Upper lobe of right lung (tissue), 1 donor: Measurements from ENCODE around the gene CCR3. TPM values are rescaled to one million over a fixed set of nuclear protein-coding genes. Genes with fewer than 3 reads are reported as not detected.

ENCODE experiments used
- ATAC-seq: fragments of 200-7000 bp; cut with Tn5 transposase; one replicate; pipeline ENCODE4 v1.9.1; 2020; ENCODE audit warnings: mild to moderate bottlenecking, moderate library complexity
- DNase-seq: peaks from one replicate; pipeline ENCODE4 v3.0.0-alpha.2; 2020
- H3K27ac ChIP-seq: fragments of 200-600 bp; one replicate; pipeline ENCODE4 v1.8.0; 2022
- H3K27me3 ChIP-seq: fragments of 200-600 bp; one replicate; pipeline ENCODE4 v1.8.0; 2022; ENCODE audit warnings: mild to moderate bottlenecking
- H3K36me3 ChIP-seq: fragments of 200-600 bp; one replicate; pipeline ENCODE4 v1.8.0; 2022
- H3K4me1 ChIP-seq: fragments of 200-600 bp; one replicate; pipeline ENCODE4 v1.8.0; 2022
- H3K4me3 ChIP-seq: fragments of 200-600 bp; one replicate; pipeline ENCODE4 v1.8.0; 2022; ENCODE audit warnings: mild to moderate bottlenecking
- H3K9me3 ChIP-seq: fragments of 200-600 bp; one replicate; pipeline ENCODE4 v1.8.0; 2022
- intact Hi-C: fragments of 100-400 bp; cut with DNase I; formaldehyde crosslinking; loops from one replicate; pipeline ENCODE4 v1.11.0; 2022
- total RNA-seq: library from RNA; stranded (reverse); fragmentation: NEBNext Ultra II Directional; extraction: Animal tissue kit (Norgen Biotek cat#: 25700); gene quantifications from one replicate; pipeline ENCODE4 v1.2.1, GENCODE V29; 2021
- TF ChIP-seq, protein P1 (sequence below): fragments of 200-600 bp; IDR thresholded peaks from one replicate; pipeline ENCODE4 v1.8.0; 2022; ENCODE audit warnings: antibody characterized with exemption
- donor health status: DM: no; HTN: yes; CAD: no; lungs with severe emphysema.

Gene CCR3
- total RNA-seq, 1 donor from 2014 or later: 0.43 TPM

GRCh38 chr3:46282041-46282440, 39.8 kb downstream of the CCR3 start:
- peaks cover 6% of the 10 kb centered on the region for H3K4me1 ChIP-seq
- H3K36me3 ChIP-seq: no peaks in the 10 kb centered on the region
- H3K27me3 ChIP-seq: no peaks in the 10 kb centered on the region
- H3K9me3 ChIP-seq: no peaks in the 10 kb centered on the region
- no peak overlapping the region for H3K27ac ChIP-seq
- DNase-seq: no peak
- ATAC-seq: no peak
- no peak overlapping the region for H3K4me3 ChIP-seq
- intact Hi-C loops: no loop called here
- TF ChIP-seq, protein P1, sequence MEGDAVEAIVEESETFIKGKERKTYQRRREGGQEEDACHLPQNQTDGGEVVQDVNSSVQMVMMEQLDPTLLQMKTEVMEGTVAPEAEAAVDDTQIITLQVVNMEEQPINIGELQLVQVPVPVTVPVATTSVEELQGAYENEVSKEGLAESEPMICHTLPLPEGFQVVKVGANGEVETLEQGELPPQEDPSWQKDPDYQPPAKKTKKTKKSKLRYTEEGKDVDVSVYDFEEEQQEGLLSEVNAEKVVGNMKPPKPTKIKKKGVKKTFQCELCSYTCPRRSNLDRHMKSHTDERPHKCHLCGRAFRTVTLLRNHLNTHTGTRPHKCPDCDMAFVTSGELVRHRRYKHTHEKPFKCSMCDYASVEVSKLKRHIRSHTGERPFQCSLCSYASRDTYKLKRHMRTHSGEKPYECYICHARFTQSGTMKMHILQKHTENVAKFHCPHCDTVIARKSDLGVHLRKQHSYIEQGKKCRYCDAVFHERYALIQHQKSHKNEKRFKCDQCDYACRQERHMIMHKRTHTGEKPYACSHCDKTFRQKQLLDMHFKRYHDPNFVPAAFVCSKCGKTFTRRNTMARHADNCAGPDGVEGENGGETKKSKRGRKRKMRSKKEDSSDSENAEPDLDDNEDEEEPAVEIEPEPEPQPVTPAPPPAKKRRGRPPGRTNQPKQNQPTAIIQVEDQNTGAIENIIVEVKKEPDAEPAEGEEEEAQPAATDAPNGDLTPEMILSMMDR: no peak

DNA sequence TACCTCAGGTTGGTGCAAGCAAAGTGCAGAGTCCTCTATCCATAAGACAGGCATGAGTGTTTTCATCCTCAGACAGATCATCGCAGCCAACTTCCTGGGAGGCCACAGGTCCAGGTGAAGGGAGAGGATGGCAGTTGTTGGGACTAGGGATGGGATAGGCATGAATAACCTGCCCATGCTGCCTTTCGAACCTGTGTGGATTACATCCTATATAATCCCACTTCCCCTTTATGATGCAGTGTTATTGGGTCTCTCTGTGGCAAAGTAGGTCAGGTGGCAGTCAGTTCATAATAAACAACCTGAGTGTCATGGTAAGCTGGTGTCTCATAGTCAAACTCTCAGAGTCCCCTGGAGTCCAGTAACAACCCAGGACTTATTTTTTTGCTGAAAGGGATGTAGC, 40.4 kb downstream of the CCR3 start:
- Histone ChIP-seq H3K27me3 (no peaks in the 10 kb centered on the region), H3K4me3 (no peak overlapping the region), H3K9me3 (no peaks in the 10 kb centered on the region), H3K27ac (no peak overlapping the region), H3K4me1 (peaks cover 6% of the 10 kb centered on the region), H3K36me3 (no peaks in the 10 kb centered on the region)
- ATAC-seq (no peak), DNase-seq (no peak)
- intact Hi-C loops: no loop called here
- TF ChIP-seq, protein P1: no peak

- Histone ChIP-seq H3K27me3 (no peaks in the 10 kb centered on the region), H3K27ac (no peak overlapping the region), H3K36me3 (no peaks in the 10 kb centered on the region), H3K4me1 (peaks cover 6% of the 10 kb centered on the region), H3K9me3 (no peaks in the 10 kb centered on the region), H3K4me3 (no peak overlapping the region)
- DNase-seq (no peak), ATAC-seq (no peak)
- intact Hi-C loops: no loop called here
- TF ChIP-seq, protein P1: no peak
Observed at GRCh38 chr3:46283881-46284450, 41.7 kb downstream of the CCR3 start.

- intact Hi-C loops: no loop called here
- DNase-seq (no peak), ATAC-seq (peak; percentile 47)
- Histone ChIP-seq H3K36me3 (no peaks in the 10 kb centered on the region), H3K9me3 (no peaks in the 10 kb centered on the region), H3K27ac (no peak overlapping the region), H3K4me1 (peaks cover 6% of the 10 kb centered on the region), H3K27me3 (no peaks in the 10 kb centered on the region), H3K4me3 (no peak overlapping the region)
- TF ChIP-seq, protein P1: no peak
Observed at GRCh38 chr3:46284981-46285683, 42.9 kb downstream of the CCR3 start.

DNA sequence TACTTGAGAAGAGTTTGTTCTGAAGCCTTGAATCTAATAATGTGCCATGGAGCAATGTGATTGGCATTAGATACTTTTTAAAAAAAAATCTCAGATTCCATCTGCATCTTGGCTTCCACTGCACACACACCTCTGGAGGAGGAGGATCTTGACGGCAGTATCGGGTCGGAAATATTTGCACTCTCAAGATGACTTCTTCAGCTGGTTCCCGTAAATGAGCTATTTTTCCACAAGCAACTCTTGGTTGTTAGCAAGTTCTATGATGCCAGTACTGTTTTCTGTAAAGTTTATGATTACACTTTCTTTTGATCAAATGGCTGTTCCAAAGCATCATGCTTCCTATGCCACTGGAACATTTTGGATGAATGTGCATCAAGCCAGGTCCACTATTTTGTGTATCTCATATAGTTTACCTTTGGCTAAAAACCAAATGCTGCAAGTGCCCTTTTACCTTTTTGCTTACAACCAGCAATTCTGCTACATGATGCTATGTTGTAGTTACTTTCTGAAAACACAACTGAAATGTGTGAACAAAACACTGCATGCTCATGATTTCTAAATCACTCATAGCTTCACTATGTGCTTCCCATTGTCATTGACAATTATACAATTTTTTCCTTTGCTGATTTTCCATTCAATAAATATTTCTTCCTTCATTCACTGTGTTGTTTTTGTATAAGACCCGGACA, 43.8 kb downstream of the CCR3 start:
- no peak overlapping the region for H3K27ac ChIP-seq
- DNase-seq (no peak), ATAC-seq (no peak)
- H3K36me3 ChIP-seq: no peaks in the 10 kb centered on the region
- TF ChIP-seq, protein P1: no peak
- H3K4me1 ChIP-seq: peaks cover 6% of the 10 kb centered on the region
- H3K27me3 ChIP-seq: no peaks in the 10 kb centered on the region
- H3K4me3 ChIP-seq: no peak overlapping the region
- intact Hi-C loops: no loop called here
- no peaks in the 10 kb centered on the region for H3K9me3 ChIP-seq
